ENCODE data around the gene ATOX1.
A peak's percentile ranks its signal among the peaks of the same experiment; 100 is the strongest.

The ATOX1 gene

DNA sequence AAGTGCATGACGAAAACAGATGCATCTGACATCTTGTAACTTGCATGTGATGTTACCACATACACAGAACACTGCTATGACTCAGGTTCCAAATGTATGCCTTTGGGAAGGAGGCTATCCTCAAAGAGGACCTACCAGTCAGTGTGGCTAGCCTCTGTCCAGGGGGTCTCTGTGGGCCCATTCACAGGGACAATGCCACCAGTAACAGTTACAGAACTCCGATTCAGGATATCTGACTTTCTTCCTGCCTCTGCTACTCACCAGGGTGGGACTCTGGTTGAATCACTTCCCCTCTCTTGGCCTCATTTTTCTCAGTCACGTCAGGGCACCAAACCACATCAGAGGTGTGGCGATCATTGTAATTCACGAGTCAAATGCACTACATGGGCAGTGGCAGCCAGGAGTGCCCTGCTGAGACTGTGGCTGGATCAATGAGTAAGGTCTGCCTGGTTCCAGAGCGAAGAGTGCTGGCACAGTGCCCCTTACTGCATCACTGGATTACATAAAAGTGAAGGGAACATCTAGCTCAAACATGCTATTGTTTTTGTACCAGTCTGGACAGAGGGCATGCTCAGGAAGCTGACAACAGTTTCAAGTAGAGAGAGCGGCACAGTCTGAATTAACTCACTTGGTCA is 13.2 kb downstream of the ATOX1 start:
- no peak for TF ChIP-seq GATA3 (IDR thresholded peaks at IDR 0.05; ENCODE audit: low read depth, low read length)
- no peak for TF ChIP-seq GATA2 (IDR thresholded peaks at IDR 0.05; ENCODE audit: low read depth, low read length)

DNA sequence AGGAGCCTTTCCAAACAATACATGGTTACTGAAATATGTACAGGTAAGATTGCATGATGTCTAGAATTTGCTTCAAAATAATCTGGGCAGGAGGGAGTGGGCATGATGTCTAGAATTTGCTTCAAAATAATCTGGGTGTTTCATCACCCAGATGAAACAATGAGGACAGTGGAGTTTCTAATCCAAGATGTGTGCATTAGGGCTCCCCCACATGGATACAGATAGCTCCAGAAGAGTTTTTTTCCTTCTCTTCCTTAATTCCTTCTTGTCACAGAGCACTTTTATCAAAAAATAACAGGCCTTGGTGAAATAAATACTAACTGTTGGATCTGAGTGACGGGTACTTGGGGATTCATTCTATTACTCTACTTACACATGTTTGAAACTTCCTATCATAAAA is 14.9 kb downstream of the ATOX1 start:
- no peak for TF ChIP-seq GATA3 (IDR thresholded peaks at IDR 0.05; ENCODE audit: low read depth, low read length)
- no peak for TF ChIP-seq GATA2 (IDR thresholded peaks at IDR 0.05; ENCODE audit: low read depth, low read length)

DNA sequence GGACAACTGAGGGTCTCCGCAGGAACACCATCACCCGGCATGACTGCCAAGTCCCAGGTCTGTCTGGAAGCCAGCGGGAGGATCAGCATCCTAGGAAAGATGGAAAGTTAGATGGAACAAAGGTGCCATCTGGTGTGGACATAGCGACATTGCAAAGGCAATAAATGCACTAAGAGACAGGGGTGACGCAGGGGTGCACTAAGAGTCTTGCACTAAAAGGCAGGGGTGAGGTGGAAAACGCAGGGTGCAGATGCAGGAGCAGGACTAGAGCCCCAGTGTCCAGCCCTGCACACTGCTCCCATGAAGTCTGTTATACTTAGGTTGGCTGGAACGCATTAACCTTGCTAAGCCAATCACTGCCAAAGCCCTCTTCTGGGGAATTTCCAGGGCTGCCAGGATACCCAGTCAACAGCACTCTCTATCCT is 15.5 kb downstream of the ATOX1 start:
- TF ChIP-seq GATA3 (IDR thresholded peaks at IDR 0.05; ENCODE audit: low read depth, low read length) (no peak), GATA2 (IDR thresholded peaks at IDR 0.05; ENCODE audit: low read depth, low read length) (no peak)

DNA sequence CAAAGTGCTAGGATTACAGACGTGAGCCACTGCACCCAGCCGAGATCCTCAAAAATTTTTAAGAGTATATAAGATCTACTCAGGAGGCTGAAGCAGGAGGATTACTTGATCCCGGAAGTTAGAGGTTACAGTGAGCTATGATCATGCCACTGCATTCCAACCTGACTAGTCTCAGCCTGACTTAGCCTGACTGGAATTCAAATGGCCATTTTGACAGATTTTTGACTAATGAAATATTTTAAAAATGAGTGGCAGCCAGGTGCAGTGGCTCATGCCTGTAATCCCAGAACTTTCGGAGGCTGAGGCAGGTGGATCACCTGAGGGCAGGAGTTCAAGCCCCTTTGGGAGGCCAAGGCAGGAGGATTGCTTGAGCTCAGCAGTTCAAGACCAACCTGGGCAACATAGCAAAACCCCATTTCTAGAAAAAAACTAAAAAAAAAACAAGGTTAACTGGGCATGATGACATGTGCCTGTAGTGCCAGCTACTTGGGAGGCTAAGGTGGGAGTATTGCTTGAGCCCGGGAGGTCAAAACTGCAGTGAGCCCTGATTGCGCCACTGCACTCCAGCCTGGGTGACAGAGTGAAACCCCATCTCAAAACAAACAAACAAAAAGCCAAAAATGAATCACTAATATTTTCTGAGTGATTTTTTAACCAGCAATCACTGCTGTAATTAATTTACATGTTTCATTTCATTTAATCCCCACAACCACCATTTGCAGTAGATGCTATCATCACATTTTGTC is 16.6 kb downstream of the ATOX1 start:
- TF ChIP-seq GATA3 (IDR thresholded peaks at IDR 0.05; ENCODE audit: low read depth, low read length), result no peak
- TF ChIP-seq GATA2 (IDR thresholded peaks at IDR 0.05; ENCODE audit: low read depth, low read length), result no peak

DNA sequence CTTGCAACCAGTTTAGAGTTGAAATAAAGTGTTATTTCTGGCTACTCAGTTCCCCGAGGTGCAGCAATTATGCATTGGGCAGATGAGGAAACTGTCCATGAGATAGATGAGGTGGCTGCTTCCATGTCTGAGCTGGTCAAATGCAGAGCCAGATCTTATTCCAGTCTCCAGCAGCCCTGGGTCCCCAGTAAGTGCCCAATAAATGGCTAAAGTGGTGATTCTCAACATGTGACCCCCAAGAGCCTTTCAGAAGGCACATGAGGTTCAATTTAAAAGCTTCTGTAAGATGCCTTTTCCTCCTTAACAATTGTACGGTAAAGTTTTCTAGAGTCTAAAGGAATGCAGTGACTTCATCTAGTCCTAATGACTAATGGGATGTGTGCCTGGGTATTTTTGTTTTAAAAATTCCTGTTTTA is 17.5 kb downstream of the ATOX1 start:
- TF ChIP-seq GATA2 (IDR thresholded peaks at IDR 0.05; ENCODE audit: low read depth, low read length), result no peak
- no peak for TF ChIP-seq GATA3 (IDR thresholded peaks at IDR 0.05; ENCODE audit: low read depth, low read length)

DNA sequence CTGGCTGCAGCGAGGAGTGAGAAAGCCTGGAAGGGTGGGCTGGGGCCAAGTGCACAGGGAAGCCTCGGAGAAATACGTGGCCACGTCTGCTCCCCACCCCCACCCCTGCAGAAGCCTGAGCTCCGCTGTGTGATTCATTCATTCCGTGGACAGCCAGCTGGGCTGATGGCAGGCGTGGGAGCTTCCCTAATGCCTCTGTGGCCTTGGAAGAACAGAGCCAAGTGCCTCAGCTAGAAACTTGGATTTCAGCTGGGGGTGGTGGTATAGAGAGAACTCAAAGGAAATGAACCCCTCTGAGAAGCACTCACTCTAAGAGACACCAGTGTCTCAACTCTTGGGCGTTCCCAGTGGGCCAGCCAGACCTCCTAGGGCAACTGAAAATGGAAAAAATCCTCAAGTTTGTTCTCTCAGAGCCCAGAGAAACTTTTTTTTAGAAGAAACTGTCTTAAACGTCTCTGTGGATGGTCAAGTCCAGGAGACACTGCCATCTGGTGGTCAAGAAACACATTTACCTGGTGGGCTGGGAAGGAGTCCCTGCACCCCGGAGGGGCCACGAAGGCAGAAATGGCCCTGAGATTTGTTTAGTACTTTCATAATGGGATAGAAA is 18.0 kb downstream of the ATOX1 start:
- TF ChIP-seq GATA3 (IDR thresholded peaks at IDR 0.05; ENCODE audit: low read depth, low read length) (no peak), GATA2 (IDR thresholded peaks at IDR 0.05; ENCODE audit: low read depth, low read length) (no peak)

DNA sequence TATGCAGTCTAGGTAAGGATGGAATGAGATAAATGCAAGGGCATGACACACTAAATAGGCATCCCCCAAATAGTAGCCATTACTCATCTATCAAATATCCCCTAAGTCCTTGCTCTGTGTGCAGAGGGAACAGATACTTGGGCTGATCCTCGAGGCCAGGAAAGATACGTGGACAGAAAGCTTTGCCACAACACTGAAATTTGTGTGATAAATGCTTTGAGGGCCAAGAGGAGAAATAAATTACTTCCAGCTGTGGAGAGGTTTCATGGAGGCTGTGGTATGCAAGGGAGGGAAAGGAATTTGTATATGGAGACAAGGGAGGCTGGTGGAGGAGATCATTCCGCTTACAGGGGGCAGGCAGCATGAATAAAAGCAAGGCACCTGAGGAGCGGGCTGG is 18.5 kb downstream of the ATOX1 start:
- TF ChIP-seq GATA2 (IDR thresholded peaks at IDR 0.05; ENCODE audit: low read depth, low read length) (peak; percentile 41), GATA3 (IDR thresholded peaks at IDR 0.05; ENCODE audit: low read depth, low read length) (no peak)

DNA sequence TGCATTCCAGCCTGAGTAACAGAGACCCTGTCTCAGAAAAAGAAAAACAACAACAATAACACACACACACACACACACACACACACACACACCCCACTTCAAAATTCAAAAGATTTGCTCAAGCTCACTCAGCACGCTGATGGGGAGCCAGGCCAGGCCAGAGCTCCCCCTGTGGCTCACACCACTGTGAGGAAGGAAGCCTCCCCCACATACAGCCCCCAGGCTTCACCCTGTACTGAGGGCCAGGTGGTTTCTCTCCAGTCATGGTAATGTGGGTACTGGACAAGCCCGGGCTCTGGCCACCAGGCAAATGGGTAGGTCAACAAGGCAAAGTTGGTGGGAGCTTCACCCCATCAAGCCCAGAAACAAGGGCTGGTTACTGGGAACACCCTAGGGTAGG is 19.0 kb downstream of the ATOX1 start:
- TF ChIP-seq GATA3 (IDR thresholded peaks at IDR 0.05; ENCODE audit: low read depth, low read length) (no peak), GATA2 (IDR thresholded peaks at IDR 0.05; ENCODE audit: low read depth, low read length) (no peak)

DNA sequence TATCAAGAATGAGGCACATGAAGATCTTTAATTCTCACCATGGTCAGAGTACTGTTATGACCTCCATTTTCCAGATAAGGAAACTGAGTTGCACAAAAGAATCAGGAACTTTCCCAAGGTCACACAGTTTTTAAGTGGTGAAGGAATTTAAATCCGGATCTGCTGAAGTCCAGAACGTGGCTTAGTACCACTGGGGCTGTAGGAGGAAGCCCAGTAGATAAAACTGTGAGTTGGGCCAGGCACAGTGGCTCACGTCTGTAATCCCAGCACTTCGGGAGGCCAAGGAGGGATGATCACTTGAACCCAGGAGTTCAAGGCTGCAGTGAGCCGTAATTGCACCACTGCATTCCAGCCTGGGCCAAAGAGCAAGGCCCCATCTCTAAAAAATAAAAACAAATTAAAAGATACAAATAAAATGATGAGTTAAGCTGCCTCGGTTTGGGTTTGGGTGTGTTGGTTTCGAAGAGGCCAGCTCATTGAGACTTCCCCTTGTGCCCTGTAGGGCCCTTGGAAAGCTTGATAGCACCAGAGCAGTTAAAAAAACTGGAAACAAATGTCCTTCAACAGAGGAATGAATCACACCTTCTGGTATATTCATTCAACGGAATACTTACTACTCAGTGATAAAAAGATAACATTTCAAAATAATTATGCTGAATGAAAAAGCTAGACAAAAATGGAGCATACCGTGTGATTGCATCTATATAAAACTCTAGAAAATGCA is 20.1 kb downstream of the ATOX1 start:
- TF ChIP-seq GATA3 (IDR thresholded peaks at IDR 0.05; ENCODE audit: low read depth, low read length), result no peak
- TF ChIP-seq GATA2 (IDR thresholded peaks at IDR 0.05; ENCODE audit: low read depth, low read length), result no peak

DNA sequence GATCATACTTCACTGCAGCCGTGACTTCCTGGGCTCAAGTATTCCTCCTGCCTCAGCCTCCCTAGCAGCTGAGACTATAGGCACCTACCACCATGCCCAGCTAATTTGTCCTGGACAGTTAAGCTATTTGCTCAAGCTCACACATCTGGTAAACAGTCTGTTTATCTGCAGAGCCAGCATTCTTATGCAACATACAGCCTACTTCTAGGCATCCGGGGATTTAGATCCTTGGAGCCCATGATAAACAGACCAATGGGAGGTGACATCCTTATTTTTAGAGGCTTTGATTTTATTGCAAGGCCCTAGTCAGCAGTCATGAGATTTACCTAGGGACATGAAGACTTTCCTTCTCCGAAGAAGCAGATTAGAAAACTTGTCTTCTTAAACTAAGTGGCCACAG is 21.0 kb downstream of the ATOX1 start:
- TF ChIP-seq GATA2 (IDR thresholded peaks at IDR 0.05; ENCODE audit: low read depth, low read length) (no peak), GATA3 (IDR thresholded peaks at IDR 0.05; ENCODE audit: low read depth, low read length) (no peak)

DNA sequence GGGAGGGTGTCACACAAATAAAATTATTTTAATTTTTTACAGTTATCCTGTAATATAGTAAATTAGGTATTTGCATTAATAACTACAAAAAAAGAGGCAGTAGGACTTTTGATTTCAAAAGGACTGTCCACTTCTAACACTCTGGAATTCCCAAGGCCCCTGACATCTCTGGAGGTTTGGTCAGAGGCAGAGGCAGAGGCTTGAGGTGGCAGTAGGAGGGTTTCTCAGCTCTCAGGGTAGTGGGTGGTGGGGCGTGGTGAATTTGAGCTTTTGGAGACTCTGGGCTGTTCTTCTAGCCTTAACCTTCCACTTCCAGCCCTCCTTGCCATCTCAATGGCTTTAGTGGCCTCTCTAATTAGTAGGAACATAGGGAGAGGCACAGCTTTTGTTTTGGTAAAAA is 22.8 kb downstream of the ATOX1 start:
- TF ChIP-seq GATA3 (IDR thresholded peaks at IDR 0.05; ENCODE audit: low read depth, low read length) (no peak), GATA2 (IDR thresholded peaks at IDR 0.05; ENCODE audit: low read depth, low read length) (no peak)

DNA sequence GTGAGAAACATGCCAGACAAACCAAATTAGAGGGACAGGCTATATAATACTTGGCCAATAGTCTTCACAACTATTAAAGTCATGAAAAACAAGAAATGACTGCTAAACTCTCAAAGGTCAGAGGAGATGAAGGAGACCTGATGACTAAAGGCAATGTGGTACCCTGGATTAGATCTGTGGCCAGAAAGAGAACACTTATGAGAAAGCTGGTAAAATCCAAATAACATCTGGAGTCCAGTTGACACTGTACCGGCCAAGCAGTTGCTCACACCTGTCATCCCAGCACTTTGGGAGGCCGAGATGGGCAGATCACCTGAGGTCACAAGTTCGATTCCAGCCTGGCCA is 24.4 kb downstream of the ATOX1 start:
- TF ChIP-seq GATA2 (IDR thresholded peaks at IDR 0.05; ENCODE audit: low read depth, low read length) (no peak), GATA3 (IDR thresholded peaks at IDR 0.05; ENCODE audit: low read depth, low read length) (no peak)

DNA sequence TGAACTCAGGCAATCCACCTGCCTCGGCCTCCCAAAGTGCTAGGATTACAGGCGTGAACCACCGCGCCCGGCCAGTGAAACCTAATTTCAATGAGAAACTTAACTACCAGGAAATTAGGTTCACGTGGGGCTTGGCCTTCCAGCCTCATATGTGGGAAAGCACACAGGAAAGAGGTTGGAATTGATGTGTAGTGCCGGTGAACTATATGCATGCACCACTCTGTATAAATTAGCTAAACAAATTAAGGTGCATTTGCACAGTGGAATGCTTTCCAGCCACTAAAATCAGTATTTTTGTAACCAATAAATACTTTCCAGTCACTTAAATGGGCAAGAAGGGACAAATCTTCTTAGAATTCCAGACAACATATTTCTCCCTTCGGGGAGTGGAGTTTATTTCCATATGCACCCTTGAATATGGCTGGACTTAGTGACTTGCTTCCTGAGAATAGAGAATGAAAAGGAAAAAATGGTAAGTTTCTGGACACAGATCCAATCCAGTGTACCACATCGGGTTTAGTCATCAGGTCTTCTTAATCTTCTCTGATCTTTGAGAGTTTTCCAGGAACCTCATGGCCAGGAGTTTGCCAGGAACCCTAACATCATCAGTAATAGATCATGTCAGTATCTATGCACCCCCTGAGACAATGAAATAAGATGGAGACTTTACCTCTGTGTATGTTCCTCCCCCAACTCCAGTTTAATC is 24.9 kb downstream of the ATOX1 start:
- no peak for TF ChIP-seq GATA2 (IDR thresholded peaks at IDR 0.05; ENCODE audit: low read depth, low read length)
- no peak for TF ChIP-seq GATA3 (IDR thresholded peaks at IDR 0.05; ENCODE audit: low read depth, low read length)

DNA sequence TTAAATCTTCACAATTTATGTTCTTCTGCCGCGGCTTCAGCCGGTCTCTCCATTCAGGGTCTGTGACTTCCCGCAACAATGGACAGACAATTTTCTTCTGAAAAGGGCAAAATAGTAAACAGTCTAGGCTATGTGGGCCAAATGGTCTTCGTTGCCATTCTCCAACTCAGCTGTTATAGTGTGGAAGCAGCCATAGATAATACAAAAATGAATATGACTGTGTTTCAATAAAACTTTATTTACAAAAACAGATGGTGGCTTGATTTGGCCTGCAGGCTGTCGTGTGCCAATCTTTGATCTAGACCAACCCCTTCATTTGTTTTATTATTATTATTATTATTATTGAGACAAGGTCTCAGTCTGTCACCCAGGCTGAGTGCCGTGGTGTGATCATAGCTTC is 28.1 kb downstream of the ATOX1 start:
- TF ChIP-seq GATA2 (IDR thresholded peaks at IDR 0.05; ENCODE audit: low read depth, low read length) (no peak), GATA3 (IDR thresholded peaks at IDR 0.05; ENCODE audit: low read depth, low read length) (no peak)

All from SH-SY5Y (cell line).